AG08396 (cell line): ENCODE measurements around the gene SYS1.

ENCODE experiments used
- DNase-seq: peaks from one replicate; pipeline ENCODE4 v3.0.0; 2012; ENCODE audit warnings: low spot score, mixed read lengths

Gene SYS1

GRCh38 chr20:45355209-45356084 is 7.5 kb upstream of the SYS1 start:
- DNase-seq: peak; percentile 62

- no peak for DNase-seq
Measured at GRCh38 chr20:45358282-45359068, 4.5 kb upstream of the SYS1 start.

- DNase-seq: no peak
Measured at GRCh38 chr20:45359069-45359405, 3.9 kb upstream of the SYS1 start.

- no peak for DNase-seq
Measured at GRCh38 chr20:45359406-45360148, 3.4 kb upstream of the SYS1 start.

- DNase-seq: no peak
Measured at GRCh38 chr20:45361793-45362192, 1.2 kb upstream of the SYS1 start.

GRCh38 chr20:45363611-45364492 is 896 bp downstream of the SYS1 start:
- no peak for DNase-seq

GRCh38 chr20:45365444-45365970 is 2.6 kb downstream of the SYS1 start:
- DNase-seq: no peak

- no peak for DNase-seq
Measured at GRCh38 chr20:45366192-45366591, 3.2 kb downstream of the SYS1 start.

- DNase-seq: no peak
Measured at GRCh38 chr20:45366631-45367030, 3.7 kb downstream of the SYS1 start.

- DNase-seq: no peak
Measured at GRCh38 chr20:45367126-45367525, 4.2 kb downstream of the SYS1 start.

- DNase-seq: no peak
Measured at GRCh38 chr20:45368221-45368980, 5.4 kb downstream of the SYS1 start.

GRCh38 chr20:45370571-45371160 is 7.7 kb downstream of the SYS1 start:
- no peak for DNase-seq

GRCh38 chr20:45372241-45372640 is 9.3 kb downstream of the SYS1 start:
- DNase-seq: no peak

- DNase-seq: no peak
Measured at GRCh38 chr20:45372646-45373352, 9.8 kb downstream of the SYS1 start.

GRCh38 chr20:45373353-45374100 is 10.6 kb downstream of the SYS1 start:
- peak; percentile 85 for DNase-seq

GRCh38 chr20:45374101-45374467 is 11.1 kb downstream of the SYS1 start:
- no peak for DNase-seq

GRCh38 chr20:45374966-45375365 is 12.0 kb downstream of the SYS1 start:
- DNase-seq: no peak

- DNase-seq: no peak
Measured at GRCh38 chr20:45377269-45377668, 14.3 kb downstream of the SYS1 start.

- DNase-seq: no peak
Measured at GRCh38 chr20:45378191-45378590, 15.2 kb downstream of the SYS1 start, which contains the start of gene TP53TG5. TP53TG5 (minus strand) TSS chr20:45378325; CDS start chr20:45378236, 89 bp downstream.
